SKM-1 treated with dmso at 0.1 percent for 144 hours (cell line): ENCODE data around the gene DISC1.
"Not testable (repeated sequence)": the region's sequence is repeated elsewhere in the genome, so short reads cannot be mapped to it uniquely, and the experiment has no call there.

ENCODE experiments used
- DNase-seq: peaks from one replicate; lab custom pipeline; 2025; ENCODE audit not compliant: unreplicated experiment; lab: John Stamatoyannopoulos, UW

Gene DISC1

GRCh38 chr1:231605149-231606100 lies 21.2 kb upstream of the DISC1 start:
- no peak for DNase-seq

GRCh38 chr1:231606712-231607111 lies 19.9 kb upstream of the DISC1 start:
- DNase-seq = no peak

- no peak for DNase-seq
Observed at GRCh38 chr1:231610388-231610787, 16.2 kb upstream of the DISC1 start.

- DNase-seq = no peak
Observed at GRCh38 chr1:231611111-231611510, 15.5 kb upstream of the DISC1 start.

GRCh38 chr1:231611851-231612250 lies 14.7 kb upstream of the DISC1 start:
- no peak for DNase-seq

- peak; percentile 100 for DNase-seq
Observed at GRCh38 chr1:231612393-231613089, 14.0 kb upstream of the DISC1 start.

- DNase-seq = peak; percentile 88
Observed at GRCh38 chr1:231613419-231614349, 12.9 kb upstream of the DISC1 start.

GRCh38 chr1:231616667-231617066 lies 9.9 kb upstream of the DISC1 start:
- DNase-seq = no peak

GRCh38 chr1:231618609-231619256 lies 7.9 kb upstream of the DISC1 start:
- no peak for DNase-seq

- no peak for DNase-seq
Observed at GRCh38 chr1:231619257-231619634, 7.3 kb upstream of the DISC1 start.

- DNase-seq = not testable (repeated sequence)
Observed at GRCh38 chr1:231625042-231625441, 1.5 kb upstream of the DISC1 start.

GRCh38 chr1:231625975-231626534 lies 535 bp upstream of the DISC1 start:
- no peak for DNase-seq

- DNase-seq = peak; percentile 82
Observed at GRCh38 chr1:231626951-231627614, 493 bp downstream of the DISC1 start.

GRCh38 chr1:231628207-231628876 lies 1.8 kb downstream of the DISC1 start:
- DNase-seq = no peak

GRCh38 chr1:231629132-231629531 lies 2.5 kb downstream of the DISC1 start:
- peak; percentile 89 for DNase-seq

- DNase-seq = no peak
Observed at GRCh38 chr1:231630558-231631205, 4.1 kb downstream of the DISC1 start.

GRCh38 chr1:231631717-231632116 lies 5.1 kb downstream of the DISC1 start:
- no peak for DNase-seq

- DNase-seq = no peak
Observed at GRCh38 chr1:231632119-231632518, 5.5 kb downstream of the DISC1 start.
